H1 (cell line): ENCODE measurements around the gene C6orf62. TPM values are rescaled to one million over a fixed set of nuclear protein-coding genes. Genes with fewer than 3 reads are reported as not detected.

Source experiments
- JUN ChIP-seq: IDR thresholded peaks from 2 replicates; pipeline ENCODE4 v1.6.1; 2011; ENCODE audit warnings: low read depth, mild to moderate bottlenecking, improper control_type of control experiment, low read length
- polyA plus RNA-seq, 7 experiments: library from polyadenylated mRNA; depleted of rRNA in 3 of 7; stranded (reverse) in 5 of 7; unstranded in 2 of 7; fragments of >200 nt in 5 of 7; fragments of 200-250 nt in 2 of 7; gene quantifications; 1 replicate in 5 of 7; 2 replicates in 1 of 7; 4 replicates in 1 of 7; pipeline versions ENCODE4 v1.2.1 to v1.2.3, GENCODE V29; 2011 to 2013; ENCODE audit warnings: missing spikeins in 2 of 7, mixed read lengths in 2 of 7
- total RNA-seq: library from RNA; stranded (reverse); fragmentation: NEBNext Ultra II Directional; extraction: Animal tissue kit (Norgen Biotek cat#: 25700); gene quantifications from 2 replicates; pipeline ENCODE4 v1.2.1, GENCODE V29; 2021

The C6orf62 gene
- total and polyA plus RNA-seq, 2 of the 8 experiments (the other 6 are each of a cell fraction or from before 2014, with no cell fraction given) = 25.6 to 101 TPM

DNA sequence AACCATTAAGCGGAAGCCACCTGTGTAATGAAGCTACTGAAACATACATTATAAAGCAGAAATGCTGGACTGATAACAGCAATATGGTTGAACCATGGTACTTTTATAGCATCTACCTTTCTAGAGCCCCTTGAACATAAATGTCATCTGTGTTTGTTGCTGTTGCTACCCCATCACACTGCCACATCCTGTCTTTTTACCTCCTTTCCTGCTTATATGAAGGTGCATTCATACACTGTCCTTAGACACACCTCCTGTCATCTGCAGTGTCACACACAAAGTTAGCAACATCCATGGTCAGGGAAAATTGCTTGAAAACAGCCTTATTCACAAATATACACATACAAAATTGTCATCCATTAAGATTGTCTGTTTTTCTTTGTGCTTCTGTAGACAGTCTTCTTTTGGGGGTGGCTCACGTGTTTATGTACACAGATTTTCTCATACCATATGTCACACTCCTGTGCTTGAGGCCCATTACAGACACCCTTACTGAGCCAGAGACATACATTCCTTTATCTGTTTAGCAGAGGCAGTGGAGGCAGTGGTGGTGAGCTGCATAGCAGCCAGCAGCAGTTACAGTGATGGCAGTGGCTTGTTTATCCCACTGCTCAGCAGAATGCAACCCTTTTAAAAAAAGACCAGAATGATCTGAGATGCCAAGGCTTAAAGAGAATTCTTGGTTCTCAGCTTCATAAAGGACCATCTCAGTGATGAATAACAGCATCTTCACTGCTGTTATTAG lies 25.9 kb downstream of the C6orf62 start (continued):
- TF ChIP-seq JUN = no peak
